H9 (cell line): Measurements from ENCODE around the gene MBNL1. TPM values are rescaled to one million over a fixed set of nuclear protein-coding genes. Genes with fewer than 3 reads are reported as not detected.
A peak's percentile ranks its signal among the peaks of the same experiment; 100 is the strongest.

Experiments used
- DNase-seq: peaks from one replicate; pipeline ENCODE4 v3.0.0-alpha.2; 2017
- H2AFZ ChIP-seq: one replicate; pipeline ENCODE4 v1.6.1; 2013; ENCODE audit warnings: mild to moderate bottlenecking, low read length, control low read depth, moderate library complexity
- H2AK5ac ChIP-seq: 2 replicates; pipeline ENCODE4 v1.6.1; 2013; ENCODE audit warnings: low read length, control low read depth, mixed read lengths; ENCODE audit not compliant: insufficient read length
- H2BK120ac ChIP-seq: one replicate; pipeline ENCODE4 v1.6.1; 2013; ENCODE audit warnings: low read depth, mild to moderate bottlenecking, low read length, control low read depth, inconsistent platforms; ENCODE audit not compliant: poor library complexity, severe bottlenecking
- H2BK12ac ChIP-seq: 2 replicates; pipeline ENCODE4 v1.6.1; 2013; ENCODE audit warnings: low read length, control low read depth, mixed read lengths, low read depth; ENCODE audit not compliant: insufficient read length
- H2BK15ac ChIP-seq: 2 replicates; pipeline ENCODE4 v1.6.1; 2013; ENCODE audit warnings: low read depth, low read length, control low read depth
- H2BK20ac ChIP-seq: one replicate; pipeline ENCODE4 v1.6.1; 2013; ENCODE audit warnings: low read depth, mild to moderate bottlenecking, low read length, control low read depth, inconsistent platforms; ENCODE audit not compliant: poor library complexity, severe bottlenecking
- H2BK5ac ChIP-seq: 2 replicates; pipeline ENCODE4 v1.6.1; 2013; ENCODE audit warnings: low read length, control low read depth, mixed read lengths; ENCODE audit not compliant: insufficient read length
- H3K14ac ChIP-seq: 2 replicates; pipeline ENCODE4 v1.6.1; 2013; ENCODE audit warnings: low read length, control low read depth; ENCODE audit not compliant: insufficient read depth
- H3K18ac ChIP-seq: 2 replicates; pipeline ENCODE4 v1.6.1; 2013; ENCODE audit warnings: low read depth, mild to moderate bottlenecking, mixed read lengths, low read length, control low read depth; ENCODE audit not compliant: insufficient read length
- H3K23ac ChIP-seq: 2 replicates; pipeline ENCODE4 v1.6.1; 2013; ENCODE audit warnings: low read length, control low read depth, mixed read lengths, low read depth; ENCODE audit not compliant: insufficient read length
- H3K23me2 ChIP-seq: 2 replicates; pipeline ENCODE4 v1.6.1; 2013; ENCODE audit warnings: low read depth, mild to moderate bottlenecking, mixed read lengths, low read length, control low read depth; ENCODE audit not compliant: insufficient read length, poor library complexity, severe bottlenecking
- H3K27ac ChIP-seq: 2 replicates; pipeline ENCODE4 v1.5.1; 2013; ENCODE audit warnings: low read length, control low read depth, mixed read lengths, low read depth; ENCODE audit not compliant: insufficient read length
- H3K27me3 ChIP-seq: 2 replicates; pipeline ENCODE4 v1.6.1; 2013; ENCODE audit warnings: low read length, control low read depth, inconsistent platforms; ENCODE audit not compliant: insufficient read depth
- H3K4ac ChIP-seq: 2 replicates; pipeline ENCODE4 v1.6.1; 2013; ENCODE audit warnings: low read depth, mild to moderate bottlenecking, control low read depth, inconsistent platforms, low read length, moderate library complexity
- H3K4me1 ChIP-seq: 2 replicates; pipeline ENCODE4 v1.6.1; 2013; ENCODE audit warnings: low read length, control low read depth, inconsistent platforms; ENCODE audit not compliant: insufficient read depth
- H3K4me2 ChIP-seq: 2 replicates; pipeline ENCODE4 v1.6.1; 2013; ENCODE audit warnings: low read length, control low read depth, mixed read lengths; ENCODE audit not compliant: insufficient read length, insufficient read depth
- H3K56ac ChIP-seq: 2 replicates; pipeline ENCODE4 v1.6.1; 2013; ENCODE audit warnings: low read depth, mild to moderate bottlenecking, mixed read lengths, low read length, control low read depth; ENCODE audit not compliant: insufficient read length
- H3K79me1 ChIP-seq: 2 replicates; pipeline ENCODE4 v1.6.1; 2013; ENCODE audit warnings: low read depth, mild to moderate bottlenecking, moderate library complexity, low read length, control low read depth, inconsistent platforms; ENCODE audit not compliant: insufficient read depth, poor library complexity, severe bottlenecking
- H3K79me2 ChIP-seq: 2 replicates; pipeline ENCODE4 v1.6.1; 2013; ENCODE audit warnings: low read length, control low read depth, inconsistent platforms; ENCODE audit not compliant: insufficient read depth
- H3K9ac ChIP-seq: 2 replicates; pipeline ENCODE4 v1.6.1; 2013; ENCODE audit warnings: low read length, control low read depth, mixed read lengths; ENCODE audit not compliant: insufficient read length; ENCODE audit errors: extremely low read depth
- H3K9me3 ChIP-seq: one replicate; pipeline ENCODE4 v1.6.1; 2013; ENCODE audit warnings: low read depth, low read length, inconsistent platforms; ENCODE audit not compliant: control insufficient read depth
- H3T11ph ChIP-seq: one replicate; pipeline ENCODE4 v1.6.1; 2013; ENCODE audit warnings: mild to moderate bottlenecking, low read length, control low read depth, inconsistent platforms
- H4K20me1 ChIP-seq: one replicate; pipeline ENCODE4 v1.6.1; 2013; ENCODE audit not compliant: control insufficient read depth, insufficient read length, insufficient read depth
- H4K5ac ChIP-seq: 2 replicates; pipeline ENCODE4 v1.6.1; 2013; ENCODE audit warnings: low read depth, mild to moderate bottlenecking, mixed read lengths, low read length, control low read depth; ENCODE audit not compliant: insufficient read length
- H4K8ac ChIP-seq: replicated peaks from 2 replicates; pipeline ENCODE4 v1.6.1; 2013; ENCODE audit warnings: low read length, control low read depth, mixed read lengths, low read depth; ENCODE audit not compliant: insufficient read length
- H4K91ac ChIP-seq: 2 replicates; pipeline ENCODE4 v1.6.1; 2013; ENCODE audit warnings: low read depth, mild to moderate bottlenecking, moderate library complexity, mixed read lengths, low read length, control low read depth; ENCODE audit not compliant: insufficient read length
- H3K27ac Mint-ChIP-seq, 3 experiments: 2 replicates in 2 of 3; 3 replicates in 1 of 3; pipeline ENCODE4 v1.8.0; 2020 to 2021; ENCODE audit warnings: mixed read lengths in 3 of 3, mild to moderate bottlenecking in 1 of 3, moderate library complexity in 1 of 3
- H3K27me3 Mint-ChIP-seq: 2 replicates; pipeline ENCODE4 v1.8.0; 2021; ENCODE audit warnings: low read depth, mild to moderate bottlenecking, moderate library complexity, mixed read lengths
- H3K36me3 Mint-ChIP-seq, 3 experiments: 2 replicates in 2 of 3; 3 replicates in 1 of 3; pipeline ENCODE4 v1.8.0; 2020 to 2021; ENCODE audit warnings: low read depth in 3 of 3, mixed read lengths in 3 of 3; ENCODE audit not compliant: insufficient read depth in 1 of 3
- H3K4me1 Mint-ChIP-seq, 2 experiments: 2 replicates each; pipeline ENCODE4 v1.8.0; 2020; ENCODE audit warnings: mixed read lengths in 2 of 2
- H3K4me3 Mint-ChIP-seq, 2 experiments: 2 replicates in 1 of 2; 3 replicates in 1 of 2; pipeline ENCODE4 v1.8.0; 2020 to 2021; ENCODE audit warnings: mild to moderate bottlenecking in 2 of 2, mixed read lengths in 2 of 2, moderate library complexity in 1 of 2
- H3K9me3 Mint-ChIP-seq, 2 experiments: 2 replicates in 1 of 2; 3 replicates in 1 of 2; pipeline ENCODE4 v1.8.0; 2020; ENCODE audit warnings: mild to moderate bottlenecking in 2 of 2, mixed read lengths in 2 of 2, moderate library complexity in 1 of 2
- CTCF ChIP-seq: fragments of 200-600 bp; sonication (generic); conservative IDR thresholded peaks from 3 replicates; pipeline ENCODE4 v1.8.0; 2021; ENCODE audit warnings: antibody characterized with exemption, mild to moderate bottlenecking
- WGBS: extraction: QIAGEN DNeasy Blood & Tissue Kit; methylation state at CpG from one replicate; pipeline ENCODE4 v1.1.7; 2013; ENCODE audit warnings: missing lambda C conversion rate, low lambda C conversion rate, mixed read lengths; ENCODE audit not compliant: insufficient read length; ENCODE audit errors: extremely low coverage; 5-methylcytosine and 5-hydroxymethylcytosine counted together
- total RNA-seq: library from RNA; stranded (reverse); gene quantifications from 2 replicates; pipeline ENCODE4 v1.2.1, GENCODE V29; 2021

Gene MBNL1
- total RNA-seq, 1 experiment from 2014 or later, result 14.9 TPM

- Histone ChIP-seq H3K14ac (no peak overlapping the region), H3K79me2 (no peaks in the 10 kb centered on the region), H2BK15ac (no peak overlapping the region), H2BK20ac (no peak overlapping the region), H2BK5ac (no peak overlapping the region), H3K9me3 (no peaks in the 10 kb centered on the region), H3K23ac (no peak overlapping the region), H3K18ac (no peak overlapping the region), H3K23me2 (no peaks in the 10 kb centered on the region), H3K56ac (no peak overlapping the region), H3K4ac (no peak overlapping the region), H3T11ph (no peak overlapping the region), H3K9ac (no peak overlapping the region), H3K27ac (no peak overlapping the region), H2BK120ac (no peak overlapping the region), H3K27me3 (no peaks in the 10 kb centered on the region), H3K79me1 (no peaks in the 10 kb centered on the region), H3K4me1 (no peaks in the 10 kb centered on the region), H4K91ac (no peak overlapping the region), H2BK12ac (no peak overlapping the region), H4K8ac (no peak overlapping the region), H3K4me2 (no peak overlapping the region), H4K20me1 (no peaks in the 10 kb centered on the region), H2AFZ (no peak overlapping the region), H4K5ac (no peak overlapping the region), H2AK5ac (no peak overlapping the region)
- peaks cover 3 to 6% (median 4%) of the 10 kb centered on the region in 3 experiments; a peak in 3 of 7 replicates for H3K36me3 Mint-ChIP-seq
- H3K27me3 Mint-ChIP-seq, result no peaks in the 10 kb centered on the region
- H3K4me3 Mint-ChIP-seq, result no peak overlapping the region
- TF ChIP-seq CTCF, result no peak
- H3K9me3 Mint-ChIP-seq, result no peaks in the 10 kb centered on the region
- 0 out of 7 replicates have a peak overlapping the region, but pooled peaks of 1 of the 3 experiments have one; percentile 31 for H3K27ac Mint-ChIP-seq
- WGBS, result no CpG with 5 or more reads among the region's 2 CpGs
- no peak for DNase-seq
- peaks cover 8 to 9% of the 10 kb centered on the region in 2 experiments for H3K4me1 Mint-ChIP-seq
These were observed 190.8 kb downstream of the MBNL1 start for GRCh38 chr3:152459572-152459971.
